HG03135 (cell line): Measurements from ENCODE around the gene GPHA2.

Experiments
- ATAC-seq: cut with Tn5 transposase; IDR thresholded peaks from one replicate; pipeline ENCODE4 v1.9.1; 2021; ENCODE audit warnings: mild to moderate bottlenecking, moderate library complexity; ENCODE audit not compliant: unreplicated experiment

GPHA2 gene

DNA sequence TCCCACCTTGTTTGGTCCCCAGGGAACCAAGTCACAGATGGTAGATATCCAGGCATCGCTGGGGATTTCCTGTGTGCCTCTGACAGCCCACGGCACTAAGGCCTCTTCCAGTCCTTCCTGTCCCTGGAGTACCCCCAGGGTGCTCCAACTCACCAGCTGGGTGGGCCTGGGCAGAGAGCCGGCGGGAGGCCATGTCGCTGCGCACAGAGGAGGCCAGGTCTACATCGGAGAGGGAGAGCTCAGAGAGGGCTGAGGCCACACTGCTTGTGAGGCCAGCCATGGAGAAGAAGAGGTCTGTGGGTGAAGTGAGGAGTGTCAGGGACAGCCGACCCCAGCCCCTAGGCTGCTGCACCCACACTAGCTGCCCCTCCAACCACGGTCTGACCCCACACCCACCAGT, 24.0 kb downstream of the GPHA2 start:
- ATAC-seq, result no peak

DNA sequence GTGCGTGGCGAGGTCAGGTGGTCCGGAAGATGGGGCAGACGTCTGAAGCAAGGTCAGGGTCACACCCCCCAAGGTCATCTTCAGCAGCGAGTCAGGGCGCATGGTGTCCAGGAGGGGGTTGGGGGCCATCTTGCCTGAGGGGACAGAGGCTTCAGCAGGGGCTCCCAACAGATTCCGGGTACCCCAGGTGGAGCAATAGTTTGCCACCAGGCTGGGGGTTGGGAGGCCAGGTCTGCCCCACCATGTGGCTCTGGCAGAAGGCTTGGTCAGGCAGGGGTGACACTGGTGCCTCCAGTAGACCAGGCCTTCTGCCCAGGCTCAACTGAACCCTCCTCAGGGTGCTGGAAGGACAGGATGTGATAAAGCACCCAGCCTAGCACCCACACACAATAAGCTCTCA, 24.6 kb downstream of the GPHA2 start:
- no peak for ATAC-seq

DNA sequence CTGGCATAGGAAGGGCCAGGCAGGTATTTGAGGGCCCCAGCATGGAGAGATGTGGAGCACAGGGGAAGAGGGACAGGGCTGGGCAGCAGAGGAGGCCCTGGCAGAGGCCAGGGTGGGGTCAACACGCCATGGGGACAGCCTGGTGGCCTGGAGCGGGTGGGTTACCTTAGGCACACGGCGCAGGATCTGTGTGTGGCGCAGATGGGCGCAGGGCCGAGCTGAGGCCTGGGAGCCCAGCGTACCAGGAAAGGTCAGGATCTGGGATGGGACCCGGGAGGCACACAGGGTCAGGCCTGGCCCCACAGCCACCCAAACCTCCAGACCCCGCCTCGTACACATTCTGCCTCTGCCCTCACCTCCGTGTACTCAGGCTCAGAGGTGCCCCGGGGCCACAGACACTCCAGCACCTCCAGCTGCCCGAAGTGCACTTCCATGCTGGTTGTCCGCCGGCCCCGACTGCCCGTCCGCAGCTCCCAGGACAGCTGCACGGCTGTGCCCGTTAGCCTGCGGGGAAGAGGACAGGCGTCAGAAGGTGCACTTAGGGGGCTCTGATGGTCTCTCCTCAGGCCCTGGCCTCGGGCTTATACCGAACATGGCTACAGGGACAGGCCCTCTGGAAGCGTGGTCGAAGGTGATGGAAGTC, 25.1 kb downstream of the GPHA2 start:
- no peak for ATAC-seq

DNA sequence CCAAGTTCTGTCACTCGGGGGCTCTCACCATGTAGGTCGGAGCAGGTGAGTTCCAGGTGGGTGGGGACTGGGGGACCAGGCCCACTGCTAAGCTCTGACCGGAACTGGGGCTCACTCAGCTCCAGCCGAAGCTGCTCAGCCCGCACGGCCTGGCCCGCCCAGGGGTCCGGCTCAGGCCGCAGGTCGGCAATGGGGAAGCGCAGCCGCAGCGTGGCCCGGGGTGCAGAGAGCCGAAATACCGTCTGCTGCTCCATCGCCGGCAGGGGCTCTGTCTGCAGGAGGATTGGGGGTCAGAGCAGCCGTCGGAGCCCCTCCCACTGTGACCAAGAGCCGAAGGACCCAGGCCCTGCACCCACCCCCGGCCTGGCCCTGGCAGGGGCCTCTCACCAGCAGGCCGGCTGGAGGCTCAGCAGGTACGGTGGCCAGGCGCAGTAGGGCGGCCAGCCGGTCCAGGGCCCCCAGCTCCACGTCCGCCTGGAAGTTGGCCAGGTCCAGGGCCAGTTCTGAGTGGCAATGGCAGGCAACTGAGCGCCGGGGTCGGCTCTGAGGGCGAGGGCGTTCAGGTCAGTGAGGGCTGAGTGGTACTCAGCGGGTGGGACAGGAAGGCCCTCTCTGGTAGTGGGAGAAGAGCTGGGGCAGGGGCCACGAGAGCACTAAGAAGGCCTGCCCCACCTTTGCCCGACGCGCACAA, 25.9 kb downstream of the GPHA2 start:
- no peak for ATAC-seq

DNA sequence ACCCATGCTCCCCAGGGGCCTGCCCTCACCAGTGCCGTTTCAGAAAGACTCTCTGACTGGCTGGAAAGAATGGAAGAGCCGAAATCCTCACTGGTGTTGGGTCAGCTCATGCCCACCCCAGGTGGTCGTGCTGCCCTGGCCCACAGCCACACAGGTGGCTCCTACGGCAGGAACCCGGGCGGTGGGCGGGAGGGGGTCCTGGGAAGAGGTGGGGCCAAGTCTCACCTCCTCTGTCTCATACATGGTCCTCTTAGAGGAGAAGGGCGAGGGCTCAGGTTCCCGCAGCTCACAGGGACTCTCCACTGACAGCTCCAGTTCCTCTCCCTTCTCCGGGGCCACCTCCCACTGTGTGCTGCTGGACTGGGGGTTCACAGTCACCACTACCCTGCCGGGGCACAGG, 26.9 kb downstream of the GPHA2 start:
- no peak for ATAC-seq

DNA sequence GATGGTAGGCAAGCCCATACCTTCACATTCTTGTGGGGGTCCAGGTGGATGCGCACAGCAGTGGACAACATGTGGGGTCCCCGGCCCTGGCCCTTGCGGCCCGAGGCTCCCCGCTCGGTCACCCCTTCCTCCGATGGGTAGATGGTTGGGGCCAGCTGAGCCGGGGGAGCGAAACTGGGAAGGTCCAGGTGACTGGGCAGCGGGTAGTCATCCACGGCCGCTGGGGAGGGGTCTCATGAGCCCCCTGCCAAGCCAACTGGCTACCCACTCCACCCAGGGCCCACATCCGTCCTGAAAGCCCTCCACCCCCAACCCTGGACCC, 29.4 kb downstream of the GPHA2 start:
- no peak for ATAC-seq

DNA sequence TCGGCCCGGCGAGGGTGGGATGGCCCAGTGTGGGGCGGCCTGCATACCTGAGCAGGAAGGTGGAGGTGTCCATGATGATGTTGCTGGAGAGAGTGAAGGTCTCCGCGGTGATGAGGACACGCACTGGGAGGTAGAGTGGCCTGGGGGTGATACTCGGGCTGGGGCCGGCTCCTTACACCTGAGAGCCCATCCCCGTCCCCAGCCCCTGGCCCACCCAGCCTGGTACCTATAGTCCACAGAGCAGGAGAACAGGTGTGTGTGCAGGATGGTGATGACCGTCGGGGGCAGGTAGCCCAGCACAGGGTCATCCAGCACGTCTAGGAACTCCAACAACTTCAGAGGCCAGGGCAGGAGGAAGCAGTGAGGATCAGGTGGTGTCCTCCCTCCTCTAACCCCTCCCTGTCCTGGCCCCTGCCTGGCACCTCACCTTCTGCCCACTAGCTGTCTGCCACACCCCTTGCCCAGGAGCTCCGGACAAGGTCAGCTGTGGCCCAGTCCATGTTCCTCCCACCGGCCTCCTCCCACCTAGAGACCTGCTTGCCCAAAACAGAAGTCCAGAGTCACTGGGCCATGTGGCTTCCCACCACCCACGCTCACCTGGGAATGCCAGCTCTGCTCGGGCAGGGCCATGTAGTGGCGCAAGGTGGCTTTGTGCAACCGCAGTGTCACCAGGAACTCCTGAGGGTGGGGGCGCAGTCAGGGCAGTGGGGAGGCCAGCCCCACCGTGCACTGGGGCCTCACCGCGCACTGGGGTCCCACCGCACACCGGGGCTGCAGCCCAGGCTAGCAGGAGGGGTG, 30.0 kb downstream of the GPHA2 start:
- ATAC-seq, result no peak

DNA sequence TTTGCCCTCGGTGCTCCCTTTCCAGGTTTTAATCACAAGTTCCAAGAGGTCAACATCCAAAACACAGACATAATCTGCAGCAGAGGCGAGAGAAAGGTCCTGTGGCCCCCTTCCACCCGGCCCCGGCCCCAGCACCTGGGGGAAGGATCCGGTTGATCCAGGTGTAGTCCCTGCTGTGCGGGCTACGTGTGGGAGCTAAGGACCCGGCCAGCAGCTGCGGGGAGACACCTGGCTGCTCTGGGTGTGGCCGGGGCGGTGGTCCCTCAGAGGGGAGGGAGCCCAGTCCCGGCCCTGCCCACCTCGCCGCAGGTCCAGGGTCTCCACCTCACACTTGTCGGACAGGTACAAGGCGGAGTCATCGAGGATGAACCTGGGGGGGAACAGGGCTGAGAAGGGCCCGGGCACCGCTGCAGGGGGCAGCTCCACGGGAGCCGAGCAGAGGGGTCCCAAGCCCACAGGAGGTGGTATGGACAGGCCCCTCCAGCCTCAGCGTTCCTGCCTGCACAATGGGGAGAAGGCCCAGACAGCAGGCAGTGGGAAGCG, 32.3 kb downstream of the GPHA2 start:
- ATAC-seq, result no peak

DNA sequence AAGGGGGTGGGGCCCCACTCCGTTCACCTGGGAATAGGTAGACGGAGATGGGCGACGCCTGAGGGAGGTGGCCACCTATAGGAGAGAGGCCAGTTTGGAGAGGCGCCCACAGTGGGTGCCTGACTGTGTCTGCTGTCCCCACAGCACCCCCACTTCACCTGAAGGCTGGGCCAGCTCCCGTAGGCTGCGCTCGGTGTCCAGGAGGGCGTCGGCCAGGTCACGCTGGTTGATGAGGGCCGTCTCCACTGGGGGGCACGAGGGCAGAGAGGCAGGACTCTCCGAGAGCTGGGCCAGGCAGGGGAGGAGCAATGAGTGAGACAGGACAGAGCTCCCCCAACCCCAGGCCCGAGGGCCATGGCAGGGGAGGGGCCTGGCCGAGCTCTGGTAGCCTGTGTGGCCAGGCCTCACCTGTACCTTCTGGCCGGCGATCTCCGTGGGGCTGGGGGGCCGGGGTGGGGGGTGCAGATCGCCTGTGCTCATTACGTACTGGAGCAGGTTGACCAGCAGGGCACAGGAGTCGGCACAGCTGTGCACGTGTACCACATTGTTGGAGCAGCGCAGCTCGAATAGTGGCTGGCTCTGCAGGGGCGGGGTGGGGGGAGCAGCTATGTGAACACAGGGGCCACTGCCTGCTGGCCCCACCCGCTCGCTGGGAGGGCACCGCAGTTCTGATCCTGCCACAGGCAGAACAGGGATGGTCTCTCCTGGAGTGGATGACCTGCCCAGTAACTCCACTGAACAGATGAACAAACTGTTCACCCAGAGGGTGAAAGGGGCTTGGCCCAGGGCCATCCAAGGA, 33.4 kb downstream of the GPHA2 start:
- ATAC-seq, result no peak

DNA sequence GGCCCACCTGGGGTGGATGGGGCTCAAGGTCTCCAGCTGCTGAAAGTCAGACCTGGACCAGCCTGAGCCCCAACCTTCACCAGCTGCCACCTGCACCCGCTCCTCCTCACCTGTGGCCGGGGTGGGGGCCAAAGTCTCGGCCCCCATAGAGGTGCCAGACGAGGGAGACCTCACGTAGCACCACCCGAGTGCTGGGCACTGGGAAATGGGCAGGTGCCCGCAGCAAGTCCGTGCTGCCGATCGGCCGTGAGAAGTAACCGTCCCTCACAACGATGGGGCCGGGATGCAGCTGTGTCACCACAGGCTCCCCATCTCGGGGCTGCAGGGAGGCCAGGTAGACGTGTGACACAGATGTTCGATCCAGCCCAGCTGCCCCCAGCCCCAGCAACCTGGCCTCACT, 34.9 kb downstream of the GPHA2 start:
- ATAC-seq, result no peak

DNA sequence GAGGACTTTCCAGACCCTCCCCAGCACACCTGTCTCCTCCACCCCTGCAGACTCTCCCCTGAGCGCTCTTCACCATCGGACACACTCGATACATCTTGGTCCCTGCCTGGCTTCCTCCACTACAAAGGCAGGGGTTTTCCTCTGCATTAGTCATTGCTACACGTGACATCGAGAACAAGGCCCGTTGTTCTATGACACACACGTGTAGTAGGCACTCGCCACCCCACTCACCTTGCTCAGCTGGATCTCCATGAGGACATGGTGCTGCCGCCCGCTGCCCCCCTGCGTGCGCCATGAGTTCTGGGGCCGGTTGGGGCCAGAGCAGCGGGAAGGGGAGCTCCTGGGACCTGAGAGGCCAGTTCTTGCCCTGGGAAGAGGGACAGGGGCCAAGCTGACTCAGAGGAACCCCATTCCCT, 35.4 kb downstream of the GPHA2 start:
- no peak for ATAC-seq

DNA sequence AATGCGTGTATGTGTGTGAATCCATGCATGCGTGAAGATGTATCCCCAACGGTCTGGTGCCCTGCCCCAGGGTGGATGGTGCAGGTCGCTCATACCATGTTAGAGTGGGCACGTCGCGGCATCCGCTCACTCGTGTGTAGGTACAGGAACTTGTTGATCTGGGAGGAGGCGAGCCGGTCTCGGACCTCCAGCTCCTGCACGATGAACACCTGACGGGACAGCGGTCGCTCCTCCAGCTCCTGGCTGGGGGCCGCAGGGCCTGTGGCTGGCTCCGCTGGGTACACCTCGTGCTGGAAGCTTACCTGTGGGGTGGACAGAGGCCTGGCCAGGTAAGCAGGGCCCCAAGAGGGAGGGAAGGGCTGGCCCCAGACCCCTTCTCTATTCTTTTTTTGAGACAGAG, 37.2 kb downstream of the GPHA2 start:
- ATAC-seq, result no peak

DNA sequence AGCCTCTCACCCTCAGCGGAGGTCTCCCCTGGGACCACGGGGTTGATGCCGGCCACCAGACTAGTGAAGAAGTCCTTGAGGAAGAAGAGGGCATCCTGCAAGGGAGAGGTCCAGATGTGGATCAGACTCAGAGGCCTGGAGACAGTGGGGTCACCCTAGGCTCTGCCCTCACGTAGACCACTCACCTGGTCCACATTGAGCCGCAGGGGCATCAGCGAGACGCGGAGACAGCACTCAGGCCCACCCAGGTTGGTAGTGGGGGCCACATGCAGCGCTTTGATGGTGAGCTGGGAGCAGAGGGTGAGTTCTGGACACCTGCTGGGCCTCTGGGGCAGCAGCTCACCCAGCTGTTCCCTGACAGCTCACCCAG, 37.6 kb downstream of the GPHA2 start:
- no peak for ATAC-seq

DNA sequence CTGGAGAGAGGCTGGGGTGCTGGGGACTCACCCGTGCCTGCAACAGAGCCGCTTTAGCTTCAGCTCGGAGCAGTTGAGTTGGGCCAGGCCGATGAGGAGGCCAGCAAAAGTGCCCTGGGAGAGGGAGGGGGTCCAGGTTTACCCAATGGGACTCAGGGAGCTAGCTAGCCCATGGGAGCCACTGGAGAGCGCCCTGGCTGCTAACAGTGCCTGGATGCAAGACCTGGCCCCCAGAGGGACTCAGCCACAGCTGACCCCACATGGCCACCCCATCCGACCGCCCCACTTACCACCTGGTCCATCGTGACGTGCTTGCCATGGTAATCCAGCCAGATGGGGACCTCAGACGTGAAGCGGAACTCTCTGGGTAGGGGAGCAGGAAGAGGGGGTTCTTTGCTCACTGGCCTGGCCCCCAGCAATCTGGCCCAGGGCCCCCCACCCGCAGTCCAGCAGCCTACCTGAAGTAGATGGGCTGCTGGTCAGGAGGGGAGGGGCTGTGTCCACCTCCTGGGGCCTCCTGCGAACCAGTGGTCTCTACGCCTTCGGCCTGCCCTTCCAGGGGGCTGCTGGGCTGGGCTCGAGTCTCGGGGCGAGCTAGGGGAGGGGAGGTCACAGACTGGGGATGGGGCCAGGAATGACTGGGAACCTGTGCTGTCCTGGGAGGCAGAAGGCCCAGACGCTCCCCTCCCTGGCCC, 38.2 kb downstream of the GPHA2 start:
- no peak for ATAC-seq

DNA sequence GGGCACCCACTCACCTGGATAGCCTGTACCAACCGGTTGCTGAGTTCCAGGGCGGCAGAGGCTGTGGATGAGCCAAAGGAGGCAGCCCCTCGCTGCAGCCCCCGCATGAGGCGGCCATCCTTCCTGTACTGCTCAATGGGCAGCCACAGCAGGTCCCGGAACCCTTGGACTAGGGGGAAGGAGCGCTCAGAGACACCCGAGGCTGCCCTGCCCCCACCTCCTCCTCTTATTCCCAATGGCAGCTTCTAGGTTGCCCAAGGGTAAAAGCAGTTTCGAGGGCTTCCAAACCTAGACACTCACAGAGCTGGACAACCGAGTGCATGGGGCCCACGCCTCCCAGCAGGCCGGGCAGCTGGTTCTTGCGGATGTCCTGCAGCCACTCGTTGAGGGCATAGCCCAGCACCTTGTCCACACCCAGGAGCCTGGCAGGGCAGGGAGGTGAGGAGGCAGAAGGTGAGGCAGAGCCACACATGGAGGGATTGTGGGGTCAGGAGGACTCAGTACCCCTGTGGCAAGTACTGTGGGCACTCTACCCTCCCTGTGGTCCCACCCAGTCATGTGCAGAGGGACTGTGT, 39.2 kb downstream of the GPHA2 start:
- ATAC-seq, result no peak

DNA sequence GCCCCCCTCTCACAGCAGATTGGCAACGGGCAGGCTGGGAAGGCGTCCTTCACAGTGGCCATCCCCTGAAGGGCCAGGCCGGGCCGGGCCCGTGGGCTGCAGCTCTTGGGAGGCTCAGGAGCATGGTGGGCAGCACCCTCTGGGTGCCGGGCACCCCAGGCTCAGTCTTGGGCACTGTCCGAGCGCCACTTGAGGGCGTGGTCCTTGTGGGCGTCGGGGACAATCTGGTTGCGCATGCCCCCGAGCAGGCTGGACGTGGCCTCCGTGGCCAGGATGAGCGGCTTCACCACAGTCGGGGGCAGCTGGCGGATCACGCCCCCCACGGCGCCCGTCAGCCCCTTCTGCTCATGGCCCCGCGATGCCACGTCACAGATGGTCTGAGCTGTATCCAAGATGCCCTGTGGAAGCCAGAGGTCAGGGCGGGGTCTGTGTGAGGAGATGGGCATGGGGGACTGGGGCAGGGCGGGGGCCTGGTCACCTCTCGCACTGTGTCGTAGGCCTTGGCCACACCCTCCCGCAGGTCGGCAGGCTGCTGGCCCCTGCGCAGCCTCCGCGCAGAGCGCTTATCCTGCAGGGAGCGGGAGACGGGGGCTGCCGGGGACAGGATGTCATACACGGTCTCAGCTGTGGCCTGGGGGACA, 40.8 kb downstream of the GPHA2 start:
- no peak for ATAC-seq

DNA sequence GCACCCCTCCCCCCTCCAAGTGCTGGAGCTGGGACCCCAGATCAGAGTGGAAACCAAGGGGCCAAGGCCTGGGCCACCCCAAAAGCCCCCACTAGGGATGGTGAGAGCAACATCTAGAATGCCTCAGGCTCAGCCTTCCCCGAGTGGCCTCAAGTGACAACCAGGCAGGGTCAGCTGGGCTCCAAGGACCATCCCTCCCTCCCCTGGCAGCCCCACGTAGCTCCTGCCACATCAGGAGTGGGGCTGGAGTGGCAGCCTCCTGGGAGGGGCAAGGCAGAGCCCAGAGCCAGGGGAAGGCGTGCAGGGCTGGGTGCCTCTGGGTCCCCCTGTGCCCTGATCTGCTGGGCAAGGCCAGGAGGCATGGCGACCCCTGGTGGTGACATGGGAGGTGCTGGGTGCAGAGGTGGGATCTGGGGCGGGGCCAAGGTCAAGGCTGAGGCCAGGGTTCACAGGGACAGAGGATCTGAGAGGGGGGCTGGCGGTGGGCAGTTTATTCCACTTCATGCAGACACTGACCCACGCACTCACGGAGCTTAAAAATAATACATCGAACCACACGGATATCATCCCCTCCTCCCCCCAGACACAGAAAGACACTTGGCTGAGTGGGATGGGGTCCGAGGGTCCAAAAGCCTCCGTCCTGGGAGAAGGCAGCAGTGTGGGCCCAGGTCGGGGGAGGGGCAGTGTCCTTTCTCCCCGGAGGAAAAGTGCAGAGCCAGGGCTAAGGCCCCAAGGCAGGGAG, 41.5 kb downstream of the GPHA2 start:
- no peak for ATAC-seq

DNA sequence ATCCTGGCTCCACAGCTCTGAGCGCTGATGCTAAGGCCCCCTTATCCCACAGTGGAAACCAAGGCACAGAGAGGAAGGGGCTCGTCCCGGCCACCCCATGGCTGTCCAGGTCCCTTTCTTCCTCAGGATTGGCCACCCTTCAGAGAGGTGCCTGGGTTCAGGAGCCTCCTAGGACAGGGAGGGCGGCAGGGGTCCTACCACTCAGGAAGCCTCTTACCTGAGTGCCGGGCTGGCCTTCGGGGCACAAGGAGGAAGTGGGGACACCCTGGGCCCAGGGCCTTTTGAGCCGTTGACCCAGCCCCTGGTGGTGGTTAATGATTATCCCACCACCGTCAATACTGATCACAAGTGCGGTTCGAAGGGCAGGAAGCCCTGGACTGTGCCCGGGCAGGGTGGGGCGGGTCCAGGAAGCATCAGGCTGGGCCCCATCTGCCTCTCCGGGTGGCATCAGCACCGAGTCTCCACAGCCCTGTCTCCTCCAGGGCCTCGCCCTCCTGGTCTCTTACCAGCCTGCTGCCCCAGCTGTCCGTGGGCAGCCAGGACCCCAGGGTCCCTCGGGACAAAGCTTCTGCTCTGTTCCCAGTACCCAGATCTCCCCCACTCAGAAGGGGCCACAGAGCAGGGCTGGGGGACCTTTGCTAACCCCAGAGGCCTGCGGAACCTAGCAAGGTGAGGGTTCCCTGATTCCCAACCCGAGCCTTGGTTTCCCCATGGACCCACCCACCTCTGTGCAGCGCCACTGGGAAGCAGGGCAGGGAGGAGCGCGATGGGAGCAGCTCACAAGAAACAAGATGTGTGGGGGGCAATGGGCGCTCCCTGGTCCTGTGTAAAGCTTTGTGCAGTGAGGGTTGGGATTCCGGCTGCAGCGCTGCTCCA, 42.3 kb downstream of the GPHA2 start:
- ATAC-seq, result no peak
